ENCODE results near the gene SLC50A1. TPM values are rescaled to one million over a fixed set of nuclear protein-coding genes. Genes with fewer than 3 reads are reported as not detected.

The SLC50A1 gene
- total RNA-seq, 1 donor from 2014 or later, result 11.8 TPM

GRCh38 chr1:155103325-155103724 is 32.3 kb upstream of the SLC50A1 start:
- Histone ChIP-seq H3K27me3 (no peaks in the 10 kb centered on the region), H3K27ac (no peak overlapping the region), H3K4me1 (no peaks in the 10 kb centered on the region), H3K36me3 (no peaks in the 10 kb centered on the region), H3K4me3 (no peak overlapping the region), H3K9me3 (no peaks in the 10 kb centered on the region)
- intact Hi-C loops (cut with DNase I), result no loop called here
- TF ChIP-seq POLR2A (IDR thresholded peaks at IDR 0.05) (no peak), POLR2AphosphoS5 (IDR thresholded peaks at IDR 0.05; ENCODE audit: insufficient read depth in 1 of 2, low read depth in 1 of 2) (no peak), CTCF (IDR thresholded peaks at IDR 0.05) (no peak)
- DNase-seq (ENCODE audit: extremely low spot score in 2 of 2), result no peak

GRCh38 chr1:155104605-155105534 is 30.8 kb upstream of the SLC50A1 start:
- Histone ChIP-seq H3K27ac (no peak overlapping the region), H3K36me3 (no peaks in the 10 kb centered on the region), H3K9me3 (no peaks in the 10 kb centered on the region), H3K27me3 (no peaks in the 10 kb centered on the region), H3K4me1 (no peaks in the 10 kb centered on the region), H3K4me3 (no peak overlapping the region)
- DNase-seq (ENCODE audit: extremely low spot score in 2 of 2), result no peak
- intact Hi-C loops (cut with DNase I), result no loop called here
- TF ChIP-seq POLR2AphosphoS5 (IDR thresholded peaks at IDR 0.05; ENCODE audit: insufficient read depth in 1 of 2, low read depth in 1 of 2) (no peak), CTCF (IDR thresholded peaks at IDR 0.05) (no peak), POLR2A (IDR thresholded peaks at IDR 0.05) (no peak)

DNA sequence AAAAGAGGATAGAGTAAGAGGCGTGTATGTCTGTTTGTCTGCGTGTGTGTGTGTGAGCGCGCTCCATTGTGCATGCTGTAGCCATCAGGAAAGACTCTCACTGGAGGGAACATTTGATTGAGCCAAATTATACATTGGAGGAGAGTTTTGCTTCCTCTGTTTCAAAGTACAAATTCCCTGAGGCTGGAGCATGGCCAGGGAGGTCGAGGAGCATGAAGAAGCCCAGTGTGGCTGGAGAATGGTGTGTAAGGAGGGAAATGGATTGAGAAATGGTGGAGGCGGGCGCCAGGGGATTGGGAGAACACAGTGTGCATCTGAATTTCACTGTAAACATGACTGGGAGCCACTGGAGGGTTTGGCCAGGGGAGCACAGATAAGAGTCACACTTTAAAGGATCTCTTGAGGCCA is 30.0 kb upstream of the SLC50A1 start:
- DNase-seq (ENCODE audit: extremely low spot score in 2 of 2), result no peak
- TF ChIP-seq POLR2AphosphoS5 (IDR thresholded peaks at IDR 0.05; ENCODE audit: insufficient read depth in 1 of 2, low read depth in 1 of 2), result no peak
- TF ChIP-seq POLR2A (IDR thresholded peaks at IDR 0.05), result no peak
- TF ChIP-seq CTCF (IDR thresholded peaks at IDR 0.05), result no peak
- H3K4me1 ChIP-seq, result no peaks in the 10 kb centered on the region
- intact Hi-C loops (cut with DNase I), result no loop called here
- no peaks in the 10 kb centered on the region for H3K9me3 ChIP-seq
- H3K27ac ChIP-seq, result no peak overlapping the region
- no peaks in the 10 kb centered on the region for H3K27me3 ChIP-seq
- H3K36me3 ChIP-seq, result no peaks in the 10 kb centered on the region
- H3K4me3 ChIP-seq, result no peak overlapping the region

GRCh38 chr1:155106862-155107261 is 28.8 kb upstream of the SLC50A1 start:
- no peaks in the 10 kb centered on the region for H3K4me1 ChIP-seq
- no peak overlapping the region for H3K27ac ChIP-seq
- no peak overlapping the region for H3K4me3 ChIP-seq
- intact Hi-C loops (cut with DNase I), result no loop called here
- H3K36me3 ChIP-seq, result no peaks in the 10 kb centered on the region
- no peaks in the 10 kb centered on the region for H3K9me3 ChIP-seq
- no peak for DNase-seq (ENCODE audit: extremely low spot score in 2 of 2)
- TF ChIP-seq CTCF (IDR thresholded peaks at IDR 0.05) (no peak), POLR2AphosphoS5 (IDR thresholded peaks at IDR 0.05; ENCODE audit: insufficient read depth in 1 of 2, low read depth in 1 of 2) (no peak), POLR2A (IDR thresholded peaks at IDR 0.05) (no peak)
- H3K27me3 ChIP-seq, result no peaks in the 10 kb centered on the region
